H1 (cell line): Measurements from ENCODE around the gene CPNE5. TPM values are rescaled to one million over a fixed set of nuclear protein-coding genes. Genes with fewer than 3 reads are reported as not detected.

Experiments used
- BCL11A ChIP-seq, 2 experiments: IDR thresholded peaks; one replicate each; pipeline ENCODE4 v1.6.1; 2011; ENCODE audit warnings: low read depth in 2 of 2, low read length in 2 of 2, mild to moderate bottlenecking in 2 of 2
- CBX5 ChIP-seq: fragments of 300-800, 300-1000 bp; sonication (generic); IDR thresholded peaks from 2 replicates; pipeline ENCODE4 v1.7.1; 2016; ENCODE audit warnings: antibody characterized with exemption, low read length, low read depth
- CTBP2 ChIP-seq: IDR thresholded peaks from 2 replicates; pipeline ENCODE4 v1.7.0; 2011; ENCODE audit warnings: borderline replicate concordance, mild to moderate bottlenecking, moderate library complexity, mixed read lengths, low read length; ENCODE audit not compliant: insufficient read depth, insufficient read length
- EGR1 ChIP-seq: IDR thresholded peaks from 2 replicates; pipeline ENCODE4 v1.6.1; 2011; ENCODE audit warnings: low read depth, low read length, borderline replicate concordance
- KDM5A ChIP-seq: fragments of 200-600 bp; IDR thresholded peaks from 2 replicates; pipeline ENCODE4 v1.7.1; 2012; ENCODE audit warnings: mild to moderate bottlenecking, low read length, inconsistent platforms, mixed read lengths
- USF2 ChIP-seq: IDR thresholded peaks from 2 replicates; pipeline ENCODE4 v1.6.1; 2011; ENCODE audit warnings: low read length, improper control_type of control experiment
- polyA plus RNA-seq, 7 experiments: library from polyadenylated mRNA; depleted of rRNA in 3 of 7; stranded (reverse) in 5 of 7; unstranded in 2 of 7; fragments of >200 nt in 5 of 7; fragments of 200-250 nt in 2 of 7; gene quantifications; 1 replicate in 5 of 7; 2 replicates in 1 of 7; 4 replicates in 1 of 7; pipeline versions ENCODE4 v1.2.1 to v1.2.3, GENCODE V29; 2011 to 2013; ENCODE audit warnings: missing spikeins in 2 of 7, mixed read lengths in 2 of 7
- total RNA-seq: library from RNA; stranded (reverse); fragmentation: NEBNext Ultra II Directional; extraction: Animal tissue kit (Norgen Biotek cat#: 25700); gene quantifications from 2 replicates; pipeline ENCODE4 v1.2.1, GENCODE V29; 2021
- TF ChIP-seq, protein P1 (sequence below): IDR thresholded peaks from 2 replicates; pipeline ENCODE4 v1.6.1; 2011; ENCODE audit warnings: low read depth, mild to moderate bottlenecking, low read length; ENCODE audit not compliant: insufficient read depth

CPNE5 gene
- total and polyA plus RNA-seq, 2 of the 8 experiments (the other 6 are each of a cell fraction or from before 2014, with no cell fraction given) = 0.88 to 1.8 TPM

DNA sequence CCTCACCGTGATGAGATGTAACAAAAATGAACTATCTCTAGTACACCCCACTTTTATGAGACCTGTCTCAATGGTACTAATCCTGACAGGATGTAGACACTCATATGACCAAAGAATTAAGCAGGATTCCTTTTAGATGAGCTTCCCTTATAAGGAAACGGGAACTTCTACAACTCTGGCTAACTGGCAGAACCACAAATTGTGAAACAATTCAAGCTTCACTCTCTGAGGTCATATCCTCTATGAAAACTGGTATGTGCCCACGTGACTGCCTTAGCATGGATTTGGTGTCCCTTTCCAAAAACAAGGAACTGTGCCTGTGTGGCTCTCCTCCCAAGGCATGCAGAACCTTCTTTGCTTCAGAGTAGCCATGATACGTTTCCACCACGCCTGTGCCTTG, 14.1 kb upstream of the CPNE5 start (continued):
- TF ChIP-seq, protein P1, sequence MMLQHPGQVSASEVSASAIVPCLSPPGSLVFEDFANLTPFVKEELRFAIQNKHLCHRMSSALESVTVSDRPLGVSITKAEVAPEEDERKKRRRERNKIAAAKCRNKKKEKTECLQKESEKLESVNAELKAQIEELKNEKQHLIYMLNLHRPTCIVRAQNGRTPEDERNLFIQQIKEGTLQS = no peak
- TF ChIP-seq USF2 = no peak
- no peak for TF ChIP-seq KDM5A
- TF ChIP-seq BCL11A (IDR thresholded peaks at IDR 0.05; ENCODE audit: low read depth in 2 of 2, low read length in 2 of 2) = no peak
- no peak for TF ChIP-seq CBX5
- no peak for TF ChIP-seq EGR1
- TF ChIP-seq CTBP2 = no peak
